SIG-M5 treated with dmso at 0.1 percent for 504 hours (cell line): ENCODE data around the gene EXD3.
"Not testable (repeated sequence)": the region's sequence is repeated elsewhere in the genome, so short reads cannot be mapped to it uniquely, and the experiment has no call there.

Experiments
- DNase-seq: peaks from one replicate; lab custom pipeline; 2025; ENCODE audit not compliant: unreplicated experiment; lab: John Stamatoyannopoulos, UW

EXD3 gene

GRCh38 chr9:137262173-137262908 lies 160.6 kb downstream of the EXD3 start:
- DNase-seq: not testable (repeated sequence)
